ENCODE data around the gene TNNT2. TPM values are rescaled to one million over a fixed set of nuclear protein-coding genes. Genes with fewer than 3 reads are reported as not detected.
A peak's percentile ranks its signal among the peaks of the same experiment; 100 is the strongest.

Gene TNNT2
- total and polyA plus RNA-seq, 12 donors, result 5,905 to 31,279 (median 7,605) TPM

- Histone ChIP-seq H3K27ac (no peak overlapping the region), H3K36me3 (no peaks in the 10 kb centered on the region), H3K4me3 (no peak overlapping the region), H3K27me3 (peaks cover 0 to 48% (median 25%) of the 10 kb centered on the region in 7 donors), H3K9me3 (no peaks in the 10 kb centered on the region), H3K4me1 (peaks cover 0 to 59% (median 19%) of the 10 kb centered on the region in 9 donors)
- intact Hi-C loops (cut with DNase I), result loop anchor here in 2 of 10 donors (10.0 kb wide), 2 partner anchors 49 to 59 kb away; no protein-coding TSS in a partner anchor
- WGBS, 2 donors, result 46 to 56% methylated on average over 1 of the region's 1 CpG
- no peak for ATAC-seq
- DNase-seq, result no peak
- TF ChIP-seq CTCF (IDR thresholded peaks at IDR 0.05), result no peak
These were observed 25.9 kb upstream of the TNNT2 start for GRCh38 chr1:201403359-201403758.

- peak in 6 of 8 donors; percentile 23 to 66 (median 46) for ATAC-seq
- no peak for DNase-seq
- Histone ChIP-seq H3K36me3 (no peaks in the 10 kb centered on the region), H3K4me3 (no peak overlapping the region), H3K27me3 (peaks cover 0 to 58% (median 31%) of the 10 kb centered on the region in 7 donors), H3K4me1 (peaks cover 0 to 54% (median 14%) of the 10 kb centered on the region in 9 donors), H3K9me3 (no peaks in the 10 kb centered on the region), H3K27ac (peak overlapping the region in 2 of 10 donors; percentile 47 to 71)
- intact Hi-C loops (cut with DNase I), result loop anchor here in 3 of 10 donors (1.0 to 10.0 kb wide), 3 partner anchors 22 to 57 kb away; no protein-coding TSS in a partner anchor
- 25 to 40% methylated on average over 2 of the region's 2 CpGs for WGBS, 2 donors
- no peak for TF ChIP-seq CTCF (IDR thresholded peaks at IDR 0.05)
These were observed 24.2 kb upstream of the TNNT2 start for GRCh38 chr1:201401700-201402099.

GRCh38 chr1:201400852-201401230 lies 23.4 kb upstream of the TNNT2 start:
- WGBS, 2 donors, result 55 to 62% methylated on average over 2 of the region's 2 CpGs
- Histone ChIP-seq H3K27ac (peak overlapping the region in 4 of 10 donors; percentile 5 to 71 (median 34)), H3K4me1 (peaks cover 0 to 59% (median 14%) of the 10 kb centered on the region in 9 donors)

GRCh38 chr1:201400212-201400851 lies 22.9 kb upstream of the TNNT2 start:
- no peak for DNase-seq
- Histone ChIP-seq H3K36me3 (no peaks in the 10 kb centered on the region), H3K27ac (peak overlapping the region in 2 of 10 donors; percentile 47 to 71), H3K9me3 (no peaks in the 10 kb centered on the region), H3K4me3 (no peak overlapping the region), H3K27me3 (peaks cover 0 to 58% (median 31%) of the 10 kb centered on the region in 7 donors), H3K4me1 (peaks cover 0 to 60% (median 14%) of the 10 kb centered on the region in 9 donors)
- intact Hi-C loops (cut with DNase I), result loop anchor here in 2 of 10 donors (10.0 kb wide), 2 partner anchors 46 to 56 kb away; no protein-coding TSS in a partner anchor
- no peak for ATAC-seq
- no peak for TF ChIP-seq CTCF (IDR thresholded peaks at IDR 0.05)
- WGBS, 2 donors, result 84 to 86% methylated on average over 10 to 11 of the region's 11 CpGs

More at GRCh38 chr1:201400852-201401230, 23.4 kb upstream of the TNNT2 start:
- peak in 3 of 8 donors; percentile 38 to 55 (median 43) for ATAC-seq
- intact Hi-C loops (cut with DNase I), result loop anchor here in 3 of 10 donors (1.0 to 10.0 kb wide), 3 partner anchors 22 to 56 kb away; no protein-coding TSS in a partner anchor
- no peaks in the 10 kb centered on the region for H3K36me3 ChIP-seq
- H3K27me3 ChIP-seq, result peaks cover 0 to 58% (median 31%) of the 10 kb centered on the region in 7 donors
- H3K9me3 ChIP-seq, result no peaks in the 10 kb centered on the region
- H3K4me3 ChIP-seq, result no peak overlapping the region
- TF ChIP-seq CTCF (IDR thresholded peaks at IDR 0.05), result no peak
- DNase-seq, result no peak

Measured in heart right ventricle (tissue), 16 donors.